Left lung (tissue), 10 donors: Measurements from ENCODE around the gene KCNA4. TPM values are rescaled to one million over a fixed set of nuclear protein-coding genes. Genes with fewer than 3 reads are reported as not detected.
A peak's percentile ranks its signal among the peaks of the same experiment; 100 is the strongest.

ENCODE experiments used
- ATAC-seq: fragments of 200-7000 bp; cut with Tn5 transposase; one replicate; pipeline ENCODE4 v1.9.1; 2020; ENCODE audit warnings: moderate library complexity
- DNase-seq, 4 donors: peaks; one replicate each; pipeline ENCODE4 v3.0.0-alpha.2; 2013 to 2020
- H3K27ac ChIP-seq, 2 donors: fragments of 200-600 bp; sonication (generic) in 1 of 2; one replicate each; pipeline versions ENCODE4 v1.5.0 to v1.8.0; 2020 to 2021
- H3K27me3 ChIP-seq, 2 donors: fragments of 200-600 bp; sonication (generic) in 1 of 2; one replicate each; pipeline versions ENCODE4 v1.5.0 to v1.8.0; 2020 to 2021
- H3K36me3 ChIP-seq, 2 donors: fragments of 200-600 bp; sonication (generic) in 1 of 2; one replicate each; pipeline versions ENCODE4 v1.5.0 to v1.8.0; 2020 to 2021
- H3K4me1 ChIP-seq, 2 donors: fragments of 200-600 bp; one replicate each; pipeline ENCODE4 v1.8.0; 2021
- H3K4me3 ChIP-seq, 2 donors: fragments of 200-600 bp; sonication (generic) in 1 of 2; one replicate each; pipeline versions ENCODE4 v1.5.0 to v1.8.0; 2020 to 2021; ENCODE audit warnings: mild to moderate bottlenecking in 1 of 2
- H3K9me3 ChIP-seq, 2 donors: fragments of 200-600 bp; sonication (generic) in 1 of 2; one replicate each; pipeline versions ENCODE4 v1.5.0 to v1.8.0; 2020 to 2021
- CTCF ChIP-seq, 2 donors: fragments of 200-600 bp; sonication (generic) in 1 of 2; IDR thresholded peaks; one replicate each; pipeline versions ENCODE4 v1.5.0 to v1.8.0; 2021; ENCODE audit warnings: antibody characterized with exemption in 2 of 2
- intact Hi-C, 2 donors: fragments of 100-400 bp; cut with DNase I; formaldehyde crosslinking; loops; one replicate each; pipeline versions ENCODE4 v1.11.2 to v1.14.2; 2022
- polyA plus RNA-seq, 6 donors: library from polyadenylated mRNA; unstranded; fragments of 120-200 nt; gene quantifications; one replicate each; pipeline ENCODE4 v1.2.1, GENCODE V29; 2013; ENCODE audit not compliant: insufficient read length in 6 of 6
- total RNA-seq, 2 donors: library from RNA; stranded (reverse); fragmentation: NEBNext Ultra II Directional; extraction: Animal tissue kit (Norgen Biotek cat#: 25700); gene quantifications; one replicate each; pipeline ENCODE4 v1.2.1, GENCODE V29; 2021
- donor health status: DM: no; HTN: yes; CAD: no.
- donor health status: DM: no; HTN: no; CAD: no.

The KCNA4 gene
- total and polyA plus RNA-seq, 8 donors: 0.73 to 10.8 (median 6.3) TPM; not detected in 1

DNA sequence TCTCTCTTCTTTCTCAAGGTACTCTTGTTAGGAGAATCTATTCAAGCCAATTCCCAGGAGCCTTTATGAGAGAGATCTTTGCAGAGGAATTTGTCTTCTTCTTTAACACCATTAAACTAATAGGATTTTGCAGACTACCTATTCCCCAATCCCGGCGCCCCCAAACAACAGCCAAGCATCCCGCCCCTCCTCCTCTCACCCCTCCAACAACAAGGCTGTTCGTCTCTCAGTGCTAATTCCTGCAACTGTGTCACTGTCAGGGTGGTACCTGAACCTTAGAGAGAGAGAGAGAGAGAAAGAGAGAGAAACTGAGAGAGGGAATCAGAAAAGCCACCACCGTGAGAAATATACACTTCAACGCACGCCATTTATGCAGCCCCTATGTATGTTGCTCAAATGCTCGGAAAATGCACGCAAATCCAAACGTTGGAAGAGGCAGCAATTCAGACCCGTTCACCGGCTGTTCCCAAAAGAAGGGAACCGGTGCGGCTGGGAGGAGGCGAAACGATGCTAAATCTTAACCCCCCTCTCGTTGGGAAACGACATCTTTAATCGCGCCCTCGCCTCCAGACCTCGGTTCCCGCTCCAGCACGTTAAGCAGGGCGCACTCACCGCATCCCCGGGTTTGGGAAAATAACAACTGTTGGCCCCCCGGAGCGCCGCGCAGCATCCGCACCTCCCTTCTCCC lies 961 bp downstream of the KCNA4 start:
- no peak for TF ChIP-seq CTCF (IDR thresholded peaks at IDR 0.05)
- no peaks in the 10 kb centered on the region for H3K9me3 ChIP-seq
- H3K27me3 ChIP-seq: peaks cover 25 to 55% of the 10 kb centered on the region in 2 donors
- H3K27ac ChIP-seq: no peak overlapping the region
- no peaks in the 10 kb centered on the region for H3K36me3 ChIP-seq
- no peak overlapping the region for H3K4me3 ChIP-seq
- intact Hi-C loops: no loop called here
- ATAC-seq: no peak
- DNase-seq: peak in 1 of 4 donors; percentile 38
- no peaks in the 10 kb centered on the region for H3K4me1 ChIP-seq

DNA sequence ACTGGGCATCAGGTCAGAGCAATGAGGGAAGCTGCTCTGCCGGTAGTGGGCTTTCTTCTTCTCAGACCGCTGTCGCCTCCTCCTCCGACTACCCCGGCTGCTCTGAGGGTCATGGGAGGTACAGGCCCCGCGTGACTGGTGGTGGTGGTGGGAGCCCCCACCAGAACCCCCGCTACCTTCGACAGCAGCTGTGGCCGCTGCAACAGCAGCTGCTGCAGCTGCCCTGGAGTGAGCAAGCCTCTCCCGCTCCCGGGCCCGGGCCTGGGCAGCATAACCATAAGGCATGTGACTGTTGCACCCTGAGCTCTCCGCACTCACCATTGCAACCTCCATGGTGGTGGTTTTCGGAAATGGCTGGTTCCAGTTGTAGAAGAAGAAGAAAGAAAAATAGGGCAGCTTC lies 4.5 kb downstream of the KCNA4 start:
- intact Hi-C loops: no loop called here
- ATAC-seq (no peak), DNase-seq (peak in 1 of 4 donors; percentile 61)
- Histone ChIP-seq H3K27me3 (peaks cover 16 to 34% of the 10 kb centered on the region in 2 donors), H3K4me3 (no peak overlapping the region), H3K27ac (no peak overlapping the region), H3K4me1 (no peaks in the 10 kb centered on the region), H3K9me3 (no peaks in the 10 kb centered on the region), H3K36me3 (no peaks in the 10 kb centered on the region)
- no peak for TF ChIP-seq CTCF (IDR thresholded peaks at IDR 0.05)

- intact Hi-C loops: no loop called here
- H3K27ac ChIP-seq: no peak overlapping the region
Observed at GRCh38 chr11:30009060-30009459, 7.8 kb downstream of the KCNA4 start.

GRCh38 chr11:30006876-30007275 lies 10.0 kb downstream of the KCNA4 start:
- Histone ChIP-seq H3K27ac (no peak overlapping the region), H3K4me3 (no peak overlapping the region), H3K36me3 (no peaks in the 10 kb centered on the region), H3K27me3 (no peaks in the 10 kb centered on the region), H3K4me1 (no peaks in the 10 kb centered on the region), H3K9me3 (no peaks in the 10 kb centered on the region)
- DNase-seq: no peak
- ATAC-seq: no peak
- intact Hi-C loops: no loop called here
- TF ChIP-seq CTCF (IDR thresholded peaks at IDR 0.05): no peak

More at GRCh38 chr11:30009060-30009459, 7.8 kb downstream of the KCNA4 start:
- ATAC-seq: no peak
- H3K27me3 ChIP-seq: peaks cover 0 to 1% of the 10 kb centered on the region in 2 donors
- DNase-seq: no peak
- no peaks in the 10 kb centered on the region for H3K9me3 ChIP-seq
- TF ChIP-seq CTCF (IDR thresholded peaks at IDR 0.05): no peak
- H3K4me1 ChIP-seq: no peaks in the 10 kb centered on the region
- H3K36me3 ChIP-seq: no peaks in the 10 kb centered on the region
- no peak overlapping the region for H3K4me3 ChIP-seq

GRCh38 chr11:30002157-30002785 lies 14.6 kb downstream of the KCNA4 start:
- H3K9me3 ChIP-seq: no peaks in the 10 kb centered on the region

More at GRCh38 chr11:30002157-30002785, 14.6 kb downstream of the KCNA4 start:
- no peak for DNase-seq
- Histone ChIP-seq H3K36me3 (no peaks in the 10 kb centered on the region), H3K27ac (no peak overlapping the region), H3K27me3 (no peaks in the 10 kb centered on the region), H3K4me1 (no peaks in the 10 kb centered on the region), H3K4me3 (no peak overlapping the region)
- intact Hi-C loops: no loop called here
- no peak for TF ChIP-seq CTCF (IDR thresholded peaks at IDR 0.05)
- no peak for ATAC-seq
